CD8-positive, alpha-beta memory T cell (primary cell): ENCODE data around the gene PCAT6. TPM values are rescaled to one million over a fixed set of nuclear protein-coding genes. Genes with fewer than 3 reads are reported as not detected.
"Not testable (repeated sequence)": the region's sequence is repeated elsewhere in the genome, so short reads cannot be mapped to it uniquely, and the experiment has no call there.

ENCODE experiments used
- CTCF ChIA-PET: fragments of 350-600 bp; sonication (Branson Sonifier 250); formaldehyde crosslinking; loops from one replicate; lab custom pipeline; 2021; ENCODE audit warnings: antibody characterized with exemption; lab: Charles Lee
- POLR2A ChIA-PET: fragments of 350-600 bp; sonication (Branson Sonifier 250); formaldehyde crosslinking; loops from one replicate; lab custom pipeline; 2021; ENCODE audit warnings: antibody characterized with exemption; lab: Charles Lee
- DNase-seq, 5 donors: peaks; one replicate each; pipeline versions ENCODE4 v3.0.0 to v3.0.0-alpha.2; 2020 to 2022; ENCODE audit warnings: mixed read lengths in 1 of 5
- H3K27ac ChIP-seq: one replicate; pipeline ENCODE4 v1.7.0; 2013; ENCODE audit warnings: low read depth, mild to moderate bottlenecking, low read length, moderate library complexity
- H3K27me3 ChIP-seq: 2 replicates; pipeline ENCODE4 v1.7.0; 2013; ENCODE audit warnings: low read length, mild to moderate bottlenecking; ENCODE audit not compliant: insufficient read depth, poor library complexity, severe bottlenecking
- H3K36me3 ChIP-seq: 2 replicates; pipeline ENCODE4 v1.7.0; 2013; ENCODE audit warnings: mild to moderate bottlenecking, low read length, moderate library complexity; ENCODE audit not compliant: insufficient read depth
- H3K4me1 ChIP-seq: 2 replicates; pipeline ENCODE4 v1.7.0; 2013; ENCODE audit warnings: mild to moderate bottlenecking, low read length, moderate library complexity; ENCODE audit not compliant: insufficient read depth
- H3K4me3 ChIP-seq: 2 replicates; pipeline ENCODE4 v1.7.0; 2013; ENCODE audit warnings: mild to moderate bottlenecking, low read length
- H3K9me3 ChIP-seq: 2 replicates; pipeline ENCODE4 v1.7.0; 2013; ENCODE audit warnings: mild to moderate bottlenecking, low read length
- H3K27ac Mint-ChIP-seq, 8 donors: one replicate each; pipeline ENCODE4 v1.8.0; 2020 to 2021; ENCODE audit warnings: mixed read lengths in 8 of 8, mild to moderate bottlenecking in 6 of 8, inconsistent platforms in 3 of 8, moderate library complexity in 3 of 8
- H3K27me3 Mint-ChIP-seq, 2 donors: one replicate each; pipeline ENCODE4 v1.8.0; 2020 to 2021; ENCODE audit warnings: mixed read lengths in 2 of 2, mild to moderate bottlenecking in 1 of 2, moderate library complexity in 1 of 2
- H3K36me3 Mint-ChIP-seq, 3 donors: one replicate each; pipeline ENCODE4 v1.8.0; 2020 to 2021; ENCODE audit warnings: mixed read lengths in 3 of 3, inconsistent platforms in 1 of 3, mild to moderate bottlenecking in 1 of 3
- H3K4me1 Mint-ChIP-seq, 3 donors: one replicate each; pipeline ENCODE4 v1.8.0; 2020 to 2021; ENCODE audit warnings: mixed read lengths in 3 of 3, inconsistent platforms in 1 of 3, mild to moderate bottlenecking in 1 of 3
- H3K4me3 Mint-ChIP-seq, 7 donors: one replicate each; pipeline ENCODE4 v1.8.0; 2020 to 2021; ENCODE audit warnings: mixed read lengths in 7 of 7, mild to moderate bottlenecking in 6 of 7, moderate library complexity in 4 of 7, inconsistent platforms in 2 of 7
- H3K9me3 Mint-ChIP-seq, 5 donors: one replicate each; pipeline ENCODE4 v1.8.0; 2020 to 2022; ENCODE audit warnings: mixed read lengths in 5 of 5, mild to moderate bottlenecking in 3 of 5, moderate library complexity in 2 of 5, inconsistent platforms in 1 of 5
- polyA plus RNA-seq: library from polyadenylated mRNA; unstranded; fragments of 300-500 nt; fragmentation: Illumina TruSeq; gene quantifications from one replicate; pipeline ENCODE4 v1.2.3, GENCODE V29; 2021
- total RNA-seq, 2 experiments: library from RNA; stranded (reverse); gene quantifications; one replicate each; pipeline ENCODE4 v1.2.3, GENCODE V29; 2021

PCAT6 gene
- total and polyA plus RNA-seq, 3 experiments from 2014 or later, result 0.51 to 0.56 TPM; not detected in 1

DNA sequence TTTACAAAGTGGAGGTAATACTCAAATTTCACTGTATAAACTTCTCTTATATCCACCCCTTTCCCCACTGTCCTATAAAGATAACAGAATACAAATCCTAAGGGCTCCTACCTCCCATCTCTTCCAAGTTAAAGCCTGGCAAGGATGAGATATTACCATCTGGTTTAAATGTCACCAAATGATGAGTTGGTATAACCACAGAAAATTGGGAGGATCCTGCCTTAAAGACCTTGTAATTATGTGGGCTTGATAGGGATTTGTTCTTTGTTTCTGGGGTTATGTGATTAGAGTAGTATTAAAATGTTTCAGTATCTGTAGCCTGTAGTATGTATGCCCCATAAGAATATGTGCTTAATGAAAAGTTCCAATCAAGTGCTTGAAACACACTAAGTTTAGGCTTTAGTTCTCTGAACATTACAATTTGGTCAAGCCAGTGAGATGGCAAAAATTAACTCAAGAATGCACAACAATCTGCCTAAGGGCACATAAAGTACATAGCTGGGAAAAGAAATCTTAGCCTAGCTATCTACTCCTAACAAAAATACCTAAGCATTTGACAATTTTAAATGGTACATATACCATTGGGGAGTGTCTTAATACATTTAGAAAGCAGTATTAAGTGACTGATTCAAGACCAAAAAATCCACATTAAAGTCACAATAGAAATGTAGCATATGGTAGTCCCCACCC is 16.6 kb upstream of the PCAT6 start:
- CTCF ChIA-PET, result no interaction called here
- Mint-ChIP-seq H3K27ac (peak overlapping the region in 1 of 8 donors; percentile 22), H3K27me3 (no peaks in the 10 kb centered on the region), H3K36me3 (peaks cover 0 to 2% (median 0%) of the 10 kb centered on the region in 3 donors), H3K9me3 (no peaks in the 10 kb centered on the region), H3K4me3 (no peak overlapping the region), H3K4me1 (peaks cover 20 to 47% (median 22%) of the 10 kb centered on the region in 3 donors)
- H3K27me3 ChIP-seq, result no peaks in the 10 kb centered on the region
- DNase-seq, result no peak
- H3K4me1 ChIP-seq, result peaks cover 3% of the 10 kb centered on the region
- no peak overlapping the region for H3K4me3 ChIP-seq
- H3K27ac ChIP-seq, result no peak overlapping the region
- H3K9me3 ChIP-seq, result no peaks in the 10 kb centered on the region
- H3K36me3 ChIP-seq, result no peaks in the 10 kb centered on the region
- POLR2A ChIA-PET, result no interaction called here

DNA sequence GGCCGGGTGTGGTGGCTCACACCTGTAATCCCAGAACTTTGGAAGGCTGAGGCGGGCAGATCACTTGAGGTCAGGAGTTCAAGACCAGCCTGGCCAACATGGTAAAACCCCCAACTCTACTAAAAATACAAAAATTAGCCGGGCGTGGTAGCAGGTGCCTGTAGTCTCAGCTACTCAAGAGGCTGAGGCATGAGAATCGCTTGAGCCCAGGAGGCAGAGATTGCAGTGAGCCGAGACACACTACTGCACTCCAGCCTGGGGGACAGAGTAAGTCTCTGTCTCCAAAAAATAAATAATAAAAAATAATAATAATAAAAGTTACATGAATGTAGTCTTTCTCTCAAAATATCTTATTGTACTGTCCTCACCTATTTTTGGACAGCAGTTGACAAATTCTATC is 15.8 kb upstream of the PCAT6 start:
- H3K9me3 ChIP-seq, H3K36me3 ChIP-seq, H3K4me3 Mint-ChIP-seq, H3K36me3 Mint-ChIP-seq, POLR2A ChIA-PET, DNase-seq, H3K9me3 Mint-ChIP-seq, H3K4me3 ChIP-seq, H3K27me3 Mint-ChIP-seq, H3K27ac ChIP-seq, H3K27me3 ChIP-seq, CTCF ChIA-PET, H3K4me1 ChIP-seq: not testable (repeated sequence)
- peak overlapping the region in 1 of 8 donors; percentile 29 for H3K27ac Mint-ChIP-seq
- peaks cover 20 to 49% (median 22%) of the 10 kb centered on the region in 3 donors for H3K4me1 Mint-ChIP-seq

- H3K4me3 ChIP-seq, result no peak overlapping the region
- H3K9me3 ChIP-seq, result no peaks in the 10 kb centered on the region
- H3K27ac Mint-ChIP-seq, result no peak overlapping the region
- no peak overlapping the region for H3K27ac ChIP-seq
- no peaks in the 10 kb centered on the region for H3K9me3 Mint-ChIP-seq
- peaks cover 22 to 49% (median 26%) of the 10 kb centered on the region in 3 donors for H3K4me1 Mint-ChIP-seq
- peaks cover 3% of the 10 kb centered on the region for H3K4me1 ChIP-seq
- no peaks in the 10 kb centered on the region for H3K27me3 Mint-ChIP-seq
- no peak for DNase-seq
- POLR2A ChIA-PET, result no interaction called here
- H3K36me3 ChIP-seq, result no peaks in the 10 kb centered on the region
- H3K27me3 ChIP-seq, result no peaks in the 10 kb centered on the region
- CTCF ChIA-PET, result interaction anchor here (0.6 kb wide), 1 partner anchor 174 kb away, joined by 3 read pairs; no protein-coding TSS in a partner anchor
- peaks cover 0 to 5% (median 0%) of the 10 kb centered on the region in 3 donors for H3K36me3 Mint-ChIP-seq
- H3K4me3 Mint-ChIP-seq, result no peak overlapping the region
Measured at GRCh38 chr1:202796670-202797069, 14.1 kb upstream of the PCAT6 start.

DNA sequence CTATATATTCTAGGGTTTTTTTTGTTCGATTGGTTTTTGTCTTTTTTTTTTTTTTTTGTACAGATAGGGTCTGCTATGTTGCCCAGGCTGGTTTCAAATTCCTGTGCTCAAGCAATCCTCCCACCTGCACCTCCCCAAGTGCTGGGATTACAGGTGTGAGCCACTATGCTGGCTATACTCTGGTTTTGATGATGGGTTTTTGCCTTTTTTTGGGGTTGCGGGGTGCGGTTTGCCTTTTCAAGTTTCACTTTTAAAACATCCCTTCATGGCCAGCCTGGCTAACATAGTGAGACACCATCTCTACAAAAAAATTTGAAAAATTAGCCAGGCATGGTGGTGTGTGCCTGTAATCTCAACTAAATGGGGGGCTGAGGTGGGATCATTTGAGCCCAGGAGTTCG is 12.5 kb upstream of the PCAT6 start:
- Histone ChIP-seq H3K36me3 (no peaks in the 10 kb centered on the region), H3K27ac (no peak overlapping the region), H3K27me3 (no peaks in the 10 kb centered on the region), H3K4me1 (no peaks in the 10 kb centered on the region), H3K9me3 (no peaks in the 10 kb centered on the region), H3K4me3 (no peak overlapping the region)
- H3K27me3 Mint-ChIP-seq, result no peaks in the 10 kb centered on the region
- peaks cover 26 to 52% (median 30%) of the 10 kb centered on the region in 3 donors for H3K4me1 Mint-ChIP-seq
- no peak overlapping the region for H3K4me3 Mint-ChIP-seq
- H3K9me3 Mint-ChIP-seq, result no peaks in the 10 kb centered on the region
- POLR2A ChIA-PET, result no interaction called here
- CTCF ChIA-PET, result no interaction called here
- H3K36me3 Mint-ChIP-seq, result peaks cover 0 to 5% (median 0%) of the 10 kb centered on the region in 3 donors
- DNase-seq, result no peak
- no peak overlapping the region for H3K27ac Mint-ChIP-seq

GRCh38 chr1:202798792-202799331 is 11.9 kb upstream of the PCAT6 start:
- DNase-seq, result no peak
- Histone ChIP-seq H3K4me3 (no peak overlapping the region), H3K4me1 (no peaks in the 10 kb centered on the region), H3K9me3 (no peaks in the 10 kb centered on the region), H3K36me3 (no peaks in the 10 kb centered on the region), H3K27ac (no peak overlapping the region), H3K27me3 (no peaks in the 10 kb centered on the region)
- Mint-ChIP-seq H3K27ac (no peak overlapping the region), H3K27me3 (no peaks in the 10 kb centered on the region), H3K9me3 (no peaks in the 10 kb centered on the region), H3K4me3 (no peak overlapping the region), H3K4me1 (peaks cover 26 to 52% (median 31%) of the 10 kb centered on the region in 3 donors), H3K36me3 (peaks cover 0 to 5% (median 0%) of the 10 kb centered on the region in 3 donors)
- CTCF ChIA-PET, result no interaction called here
- POLR2A ChIA-PET, result no interaction called here

DNA sequence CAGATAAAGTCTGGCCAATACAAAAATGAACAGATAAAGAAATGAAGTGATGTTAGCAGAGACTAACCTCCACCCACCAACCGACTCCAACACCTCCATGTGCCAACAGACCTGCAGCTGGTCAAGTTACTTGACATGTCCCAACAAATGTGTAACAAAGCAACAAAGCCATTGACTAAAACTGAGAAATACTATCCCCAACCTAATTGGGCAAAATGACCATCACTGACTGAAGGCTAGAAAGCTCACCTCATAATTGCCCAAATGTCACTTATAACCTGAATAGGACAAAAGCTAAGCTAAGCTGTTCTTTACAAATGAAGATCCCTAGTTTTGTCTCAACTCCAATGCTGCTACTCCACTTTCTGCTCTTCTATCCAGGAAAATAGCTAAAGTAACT is 10.0 kb upstream of the PCAT6 start:
- Mint-ChIP-seq H3K36me3 (peaks cover 0 to 5% (median 0%) of the 10 kb centered on the region in 3 donors), H3K27ac (no peak overlapping the region), H3K9me3 (no peaks in the 10 kb centered on the region), H3K4me1 (peaks cover 28 to 64% (median 46%) of the 10 kb centered on the region in 3 donors), H3K4me3 (no peak overlapping the region), H3K27me3 (no peaks in the 10 kb centered on the region)
- Histone ChIP-seq H3K9me3 (no peaks in the 10 kb centered on the region), H3K27me3 (no peaks in the 10 kb centered on the region), H3K36me3 (no peaks in the 10 kb centered on the region), H3K27ac (no peak overlapping the region), H3K4me1 (peaks cover 5% of the 10 kb centered on the region), H3K4me3 (no peak overlapping the region)
- CTCF ChIA-PET, result no interaction called here
- POLR2A ChIA-PET, result no interaction called here
- DNase-seq, result no peak

- no peak overlapping the region for H3K4me3 Mint-ChIP-seq
- no peaks in the 10 kb centered on the region for H3K9me3 Mint-ChIP-seq
- Histone ChIP-seq H3K27ac (no peak overlapping the region), H3K27me3 (no peaks in the 10 kb centered on the region), H3K4me1 (peaks cover 9% of the 10 kb centered on the region), H3K4me3 (no peak overlapping the region), H3K36me3 (no peaks in the 10 kb centered on the region), H3K9me3 (no peaks in the 10 kb centered on the region)
- POLR2A ChIA-PET, result no interaction called here
- H3K4me1 Mint-ChIP-seq, result peaks cover 32 to 65% (median 50%) of the 10 kb centered on the region in 3 donors
- H3K27me3 Mint-ChIP-seq, result no peaks in the 10 kb centered on the region
- DNase-seq, result no peak
- CTCF ChIA-PET, result no interaction called here
- H3K36me3 Mint-ChIP-seq, result peaks cover 0 to 5% (median 0%) of the 10 kb centered on the region in 3 donors
- no peak overlapping the region for H3K27ac Mint-ChIP-seq
Measured at GRCh38 chr1:202801175-202801574, 9.6 kb upstream of the PCAT6 start.

DNA sequence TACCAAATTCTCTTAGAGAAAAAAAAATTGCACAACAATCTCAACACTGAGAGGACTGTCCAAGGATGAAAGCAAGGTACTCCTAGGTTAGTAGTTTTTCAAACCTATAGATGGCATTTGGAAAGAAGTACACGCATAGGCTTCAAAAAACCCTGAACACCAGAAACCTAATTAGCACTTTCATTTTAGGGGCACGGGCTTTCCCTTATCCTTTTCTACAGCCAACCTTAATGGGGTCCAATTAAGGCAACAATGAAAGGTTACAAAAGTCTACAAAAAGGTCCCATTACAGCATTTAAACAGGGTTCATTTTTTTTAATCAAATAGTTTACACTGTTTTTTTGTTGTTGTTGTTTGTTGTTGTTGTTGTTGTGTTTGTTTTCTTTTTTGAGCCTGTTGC is 8.7 kb upstream of the PCAT6 start:
- peaks cover 0 to 9% (median 0%) of the 10 kb centered on the region in 3 donors for H3K36me3 Mint-ChIP-seq
- CTCF ChIA-PET, result no interaction called here
- Histone ChIP-seq H3K4me1 (peaks cover 16% of the 10 kb centered on the region), H3K9me3 (no peaks in the 10 kb centered on the region), H3K27ac (no peak overlapping the region), H3K4me3 (no peak overlapping the region), H3K36me3 (no peaks in the 10 kb centered on the region), H3K27me3 (no peaks in the 10 kb centered on the region)
- H3K27ac Mint-ChIP-seq, result no peak overlapping the region
- no peaks in the 10 kb centered on the region for H3K9me3 Mint-ChIP-seq
- no peaks in the 10 kb centered on the region for H3K27me3 Mint-ChIP-seq
- DNase-seq, result no peak
- H3K4me3 Mint-ChIP-seq, result no peak overlapping the region
- peaks cover 31 to 64% (median 56%) of the 10 kb centered on the region in 3 donors for H3K4me1 Mint-ChIP-seq
- POLR2A ChIA-PET, result no interaction called here
